ENCODE results near the gene RBMS3.

- TF ChIP-seq CTCF (IDR thresholded peaks at IDR 0.05): no peak
- TF ChIP-seq POLR2A (IDR thresholded peaks at IDR 0.05): no peak
Measured at GRCh38 chr3:29755416-29755815, 474.5 kb downstream of the RBMS3 start.
